ENCODE results near the gene EME1.

GRCh38 chr17:50397111-50397918, 24.3 kb downstream of the EME1 start, which contains the start of gene LRRC59:
- TF ChIP-seq CTCF (IDR thresholded peaks at IDR 0.05) (peak; percentile 87 to 98 (median 93)), POLR2A (IDR thresholded peaks at IDR 0.05) (peak; percentile 75 to 79)
